Transverse colon (tissue), 4 donors: ENCODE results near the gene PPDPF. TPM values are rescaled to one million over a fixed set of nuclear protein-coding genes. Genes with fewer than 3 reads are reported as not detected.

Experiments used
- DNase-seq: peaks from one replicate; pipeline ENCODE4 v3.0.0-alpha.2; 2019
- H3K27ac ChIP-seq, 4 donors: fragments of 200-600 bp; sonication (generic); 2 replicates each; pipeline ENCODE4 v1.5.1; 2016 to 2018; ENCODE audit warnings: inconsistent platforms in 4 of 4
- H3K27me3 ChIP-seq: fragments of 200-600 bp; sonication (generic); 2 replicates; pipeline ENCODE4 v1.5.1; 2017; ENCODE audit warnings: inconsistent platforms
- H3K36me3 ChIP-seq, 4 donors: fragments of 200-600 bp; sonication (generic); 2 replicates each; pipeline ENCODE4 v1.5.1; 2017 to 2019; ENCODE audit warnings: inconsistent platforms in 4 of 4
- H3K4me1 ChIP-seq, 4 donors: fragments of 200-600 bp; sonication (generic); 2 replicates each; pipeline ENCODE4 v1.5.1; 2017 to 2020; ENCODE audit warnings: inconsistent platforms in 4 of 4
- H3K4me3 ChIP-seq, 4 donors: fragments of 200-600 bp; sonication (generic); 1 replicate in 1 of 4; 2 replicates in 3 of 4; pipeline versions ENCODE4 v1.5.1 to v1.6.1; 2017 to 2019; ENCODE audit warnings: inconsistent platforms in 4 of 4
- H3K9me3 ChIP-seq, 2 donors: fragments of 200-600 bp; sonication (generic); 2 replicates each; pipeline ENCODE4 v1.5.1; 2017 to 2019; ENCODE audit warnings: inconsistent platforms in 2 of 2
- CTCF ChIP-seq, 5 experiments: fragments of 200-600 bp in 3 of 5; fragments of 450-650 bp in 2 of 5; sonication (generic) in 3 of 5; IDR thresholded peaks; 1 replicate in 2 of 5; 2 replicates in 3 of 5; pipeline ENCODE4 v1.5.1; 2016 to 2017; ENCODE audit warnings: antibody characterized with exemption in 5 of 5, inconsistent platforms in 3 of 5, mild to moderate bottlenecking in 2 of 5, moderate library complexity in 1 of 5
- EP300 ChIP-seq: sonication (generic); formaldehyde crosslinking; IDR thresholded peaks from one replicate; pipeline ENCODE4 v1.6.1; 2017; ENCODE audit warnings: antibody characterized with exemption, low read depth
- POLR2A ChIP-seq: fragments of 450-650 bp; IDR thresholded peaks from one replicate; pipeline ENCODE4 v1.6.1; 2016; ENCODE audit warnings: antibody characterized with exemption, mild to moderate bottlenecking, moderate library complexity
- POLR2AphosphoS5 ChIP-seq, 3 donors: sonication (generic); formaldehyde crosslinking; IDR thresholded peaks; one replicate each; pipeline ENCODE4 v1.6.1; 2016; ENCODE audit warnings: antibody characterized with exemption in 3 of 3
- WGBS, 2 donors: methylation state at CpG; one replicate each; pipeline ENCODE4 v1.1.5; 2018; ENCODE audit warnings: low coverage in 1 of 2; 5-methylcytosine and 5-hydroxymethylcytosine counted together
- in situ Hi-C, 4 donors: fragments of 200-750 bp; cut with MboI; loops; one replicate each; pipeline versions ENCODE4 v1.15.0 to v1.15.1; 2017; ENCODE audit warnings: low sequenced_read_pairs in 3 of 4, low pct_ligation_motif_present in 1 of 4, low pct_unique_long_range_greater_than_20kb in 1 of 4
- intact Hi-C: fragments of 100-400 bp; cut with DNase I; formaldehyde crosslinking; loops from one replicate; pipeline ENCODE4 v1.15.1; 2023; ENCODE audit warnings: low total_unique reads
- total RNA-seq, 4 donors: library from RNA; depleted of rRNA; stranded (reverse); fragments of >200 nt; gene quantifications; one replicate each; pipeline ENCODE4 v1.1.0, GENCODE V29; 2016

Gene PPDPF
- total RNA-seq, 4 donors from 2014 or later = 320 to 695 (median 517) TPM

- TF ChIP-seq CTCF (IDR thresholded peaks at IDR 0.05) (no peak), POLR2AphosphoS5 (IDR thresholded peaks at IDR 0.05) (no peak), POLR2A (no peak), EP300 (no peak)
- Histone ChIP-seq H3K27me3 (no peaks in the 10 kb centered on the region), H3K27ac (no peak overlapping the region), H3K9me3 (no peaks in the 10 kb centered on the region), H3K4me1 (no peaks in the 10 kb centered on the region), H3K36me3 (peaks cover 0 to 15% (median 5%) of the 10 kb centered on the region in 4 donors), H3K4me3 (no peak overlapping the region)
- DNase-seq = no peak
- intact Hi-C loops = no loop called here
- in situ Hi-C loops = no loop called here
- 95% methylated on average over 54 of the region's 54 CpGs; no CpG with 5 or more reads in 1 of the 2 donors for WGBS, 2 donors
Observed at GRCh38 chr20:63562461-63563224, 42.1 kb downstream of the PPDPF start.

GRCh38 chr20:63563225-63563935 lies 42.8 kb downstream of the PPDPF start:
- Histone ChIP-seq H3K4me1 (no peaks in the 10 kb centered on the region), H3K4me3 (no peak overlapping the region), H3K27ac (no peak overlapping the region), H3K27me3 (no peaks in the 10 kb centered on the region), H3K36me3 (peaks cover 0 to 15% (median 5%) of the 10 kb centered on the region in 4 donors), H3K9me3 (no peaks in the 10 kb centered on the region)
- no peak for DNase-seq
- in situ Hi-C loops (no loop called here), intact Hi-C loops (no loop called here)
- TF ChIP-seq POLR2AphosphoS5 (IDR thresholded peaks at IDR 0.05) (no peak), EP300 (no peak), CTCF (IDR thresholded peaks at IDR 0.05) (no peak), POLR2A (no peak)
- 94% methylated on average over 26 of the region's 55 CpGs; no CpG with 5 or more reads in 1 of the 2 donors for WGBS, 2 donors

GRCh38 chr20:63564036-63564810 lies 43.7 kb downstream of the PPDPF start:
- 96 to 100% methylated on average over 8 to 38 of the region's 62 CpGs for WGBS, 2 donors
- no peak for TF ChIP-seq POLR2A
- TF ChIP-seq CTCF (IDR thresholded peaks at IDR 0.05) = no peak
- TF ChIP-seq POLR2AphosphoS5 (IDR thresholded peaks at IDR 0.05) = no peak
- no peak for TF ChIP-seq EP300
- H3K27ac ChIP-seq = no peak overlapping the region
- no peak overlapping the region for H3K4me3 ChIP-seq
- H3K36me3 ChIP-seq = peaks cover 0 to 15% (median 5%) of the 10 kb centered on the region in 4 donors
- peaks cover 0 to 2% (median 0%) of the 10 kb centered on the region in 4 donors for H3K4me1 ChIP-seq
- in situ Hi-C loops = no loop called here
- H3K27me3 ChIP-seq = no peaks in the 10 kb centered on the region
- DNase-seq = no peak
- H3K9me3 ChIP-seq = no peaks in the 10 kb centered on the region
- intact Hi-C loops = no loop called here
